Measurements from ENCODE around the gene PIGR. TPM values are rescaled to one million over a fixed set of nuclear protein-coding genes. Genes with fewer than 3 reads are reported as not detected.

PIGR gene
- polyA plus RNA-seq, 1 donor from 2014 or later, result not detected

- Histone ChIP-seq H3K9ac (ENCODE audit: low read length) (no peak overlapping the region), H3K36me3 (ENCODE audit: insufficient read depth, low read length) (no peaks in the 10 kb centered on the region), H4K20me1 (ENCODE audit: insufficient read depth) (no peaks in the 10 kb centered on the region), H3F3A (ENCODE audit: insufficient read depth, low read length, poor library complexity, severe bottlenecking) (no peaks in the 10 kb centered on the region), H3K4me3 (ENCODE audit: low read length) (no peak overlapping the region), H3K9me3 (ENCODE audit: low read length) (no peaks in the 10 kb centered on the region), H3K9me2 (ENCODE audit: insufficient read depth, low read length) (no peaks in the 10 kb centered on the region), H3K27me3 (ENCODE audit: insufficient read depth, low read depth, low read length) (no peaks in the 10 kb centered on the region), H3K79me2 (replicated peaks; ENCODE audit: insufficient read depth, low read length) (no peaks in the 10 kb centered on the region), H2AFZ (ENCODE audit: low read depth, low read length) (no peak overlapping the region), H3K27ac (ENCODE audit: low read length) (no peak overlapping the region), H3K4me2 (ENCODE audit: low read length) (no peak overlapping the region)
- no peak for TF ChIP-seq TAF1 (IDR thresholded peaks at IDR 0.05; ENCODE audit: low read depth)
- TF ChIP-seq POLR2AphosphoS5 (IDR thresholded peaks at IDR 0.05), result no peak
- TF ChIP-seq REST (IDR thresholded peaks at IDR 0.05; ENCODE audit: borderline replicate concordance), result no peak
- TF ChIP-seq EP300 (conservative IDR thresholded peaks at IDR 0.05; ENCODE audit: poor library complexity, severe bottlenecking), result no peak
- TF ChIP-seq MXI1 (conservative IDR thresholded peaks at IDR 0.05; ENCODE audit: poor library complexity, severe bottlenecking), result no peak
- no peak for TF ChIP-seq CTCF (IDR thresholded peaks at IDR 0.05; ENCODE audit: poor library complexity, severe bottlenecking)
- no peak for TF ChIP-seq RAD21 (conservative IDR thresholded peaks at IDR 0.05)
- no peak for TF ChIP-seq SMC3 (conservative IDR thresholded peaks at IDR 0.05; ENCODE audit: poor library complexity)
- no peak for TF ChIP-seq EZH2 (IDR thresholded peaks at IDR 0.05; ENCODE audit: borderline replicate concordance, insufficient read depth, low read length, poor library complexity, severe bottlenecking)
Observed at GRCh38 chr1:206893380-206893779, 52.9 kb downstream of the PIGR start.

GRCh38 chr1:206892351-206892984 is 53.8 kb downstream of the PIGR start:
- no peaks in the 10 kb centered on the region for H3K9me2 ChIP-seq (ENCODE audit: insufficient read depth, low read length)
- H3K27me3 ChIP-seq (ENCODE audit: insufficient read depth, low read depth, low read length), result no peaks in the 10 kb centered on the region
- TF ChIP-seq REST (IDR thresholded peaks at IDR 0.05; ENCODE audit: borderline replicate concordance) (no peak), POLR2AphosphoS5 (IDR thresholded peaks at IDR 0.05) (no peak), EZH2 (IDR thresholded peaks at IDR 0.05; ENCODE audit: borderline replicate concordance, insufficient read depth, low read length, poor library complexity, severe bottlenecking) (no peak), SMC3 (conservative IDR thresholded peaks at IDR 0.05; ENCODE audit: poor library complexity) (no peak), TAF1 (IDR thresholded peaks at IDR 0.05; ENCODE audit: low read depth) (no peak), EP300 (conservative IDR thresholded peaks at IDR 0.05; ENCODE audit: poor library complexity, severe bottlenecking) (no peak), MXI1 (conservative IDR thresholded peaks at IDR 0.05; ENCODE audit: poor library complexity, severe bottlenecking) (no peak), RAD21 (conservative IDR thresholded peaks at IDR 0.05) (no peak), CTCF (IDR thresholded peaks at IDR 0.05; ENCODE audit: poor library complexity, severe bottlenecking) (no peak)
- H3K4me2 ChIP-seq (ENCODE audit: low read length), result no peak overlapping the region
- no peak overlapping the region for H3K27ac ChIP-seq (ENCODE audit: low read length)
- no peak overlapping the region for H2AFZ ChIP-seq (ENCODE audit: low read depth, low read length)
- H3K36me3 ChIP-seq (ENCODE audit: insufficient read depth, low read length), result no peaks in the 10 kb centered on the region
- no peaks in the 10 kb centered on the region for H3K9me3 ChIP-seq (ENCODE audit: low read length)
- H3K9ac ChIP-seq (ENCODE audit: low read length), result no peak overlapping the region
- H3K79me2 ChIP-seq (replicated peaks; ENCODE audit: insufficient read depth, low read length), result no peaks in the 10 kb centered on the region
- no peaks in the 10 kb centered on the region for H4K20me1 ChIP-seq (ENCODE audit: insufficient read depth)
- no peaks in the 10 kb centered on the region for H3F3A ChIP-seq (ENCODE audit: insufficient read depth, low read length, poor library complexity, severe bottlenecking)
- H3K4me3 ChIP-seq (ENCODE audit: low read length), result no peak overlapping the region

Data from neural cell (in vitro differentiated cells).